ES-I3 (cell line): Measurements from ENCODE around the gene C16orf54.
"Not testable (repeated sequence)": the region's sequence is repeated elsewhere in the genome, so short reads cannot be mapped to it uniquely, and the experiment has no call there.

Experiments
- H3K36me3 ChIP-seq: 2 replicates; pipeline ENCODE4 v1.6.1; 2013; ENCODE audit warnings: mild to moderate bottlenecking, low read length, control low read depth, moderate library complexity; ENCODE audit not compliant: insufficient read depth
- H3K4me1 ChIP-seq: 2 replicates; pipeline ENCODE4 v1.6.1; 2013; ENCODE audit warnings: mild to moderate bottlenecking, control low read depth, low read length; ENCODE audit not compliant: insufficient read depth
- H3K9ac ChIP-seq: 2 replicates; pipeline ENCODE4 v1.6.1; 2013; ENCODE audit warnings: low read depth, mild to moderate bottlenecking, low read length, moderate library complexity
- H3K9me3 ChIP-seq: 2 replicates; pipeline ENCODE4 v1.6.1; 2013; ENCODE audit warnings: mild to moderate bottlenecking, low read length, moderate library complexity; ENCODE audit not compliant: control insufficient read depth, insufficient read depth

Gene C16orf54

DNA sequence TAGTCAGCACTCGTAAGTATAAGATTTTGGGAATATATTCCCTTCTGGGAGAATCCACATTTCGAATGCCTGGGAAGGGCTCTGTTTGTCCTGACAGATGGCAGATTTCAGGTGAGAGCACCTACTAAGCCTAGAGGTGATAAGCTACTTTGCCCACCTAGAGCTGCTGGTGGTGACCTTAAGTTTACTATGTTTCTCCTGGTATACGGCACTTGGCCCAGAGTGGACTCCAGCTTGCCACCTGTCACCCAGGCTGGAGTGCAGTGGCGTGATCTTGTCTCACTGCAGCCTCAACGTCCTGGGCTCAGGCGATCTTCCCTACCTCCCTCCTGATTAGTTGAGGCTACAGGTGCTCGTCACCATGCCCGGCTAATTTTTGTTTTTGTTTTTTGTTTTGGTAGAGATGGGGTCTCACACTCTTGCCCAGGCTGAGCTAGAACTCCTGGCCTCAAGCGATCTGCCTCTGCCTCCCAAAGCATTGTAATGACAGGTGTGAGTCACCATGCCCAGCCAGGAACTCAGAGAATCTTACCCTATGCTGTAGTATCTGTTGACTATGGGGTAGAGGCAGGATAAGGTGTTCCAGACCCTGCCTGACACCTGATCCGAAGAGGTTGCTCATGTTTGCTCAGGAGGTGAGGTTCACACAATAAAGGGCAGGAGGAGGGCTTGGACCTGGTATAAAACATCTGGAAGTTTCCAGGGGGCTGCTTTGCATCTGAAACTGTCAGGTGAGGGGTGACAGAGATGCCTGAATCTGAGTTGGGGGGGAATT is 32.0 kb upstream of the C16orf54 start, which contains the start of gene ZG16:
TSS of gene ZG16 (plus strand) at position 681 of the 775 bp plus-strand sequence. CDS start 1,011 bp downstream, outside the sequence.
- Histone ChIP-seq H3K9me3 (no peaks in the 10 kb centered on the region), H3K9ac (no peak within 1 kb of the TSS), H3K4me1 (peaks cover 5% of the 10 kb centered on the region; the same call in 1 of the 2 replicates), H3K36me3 (no peaks in the 10 kb centered on the region)

DNA sequence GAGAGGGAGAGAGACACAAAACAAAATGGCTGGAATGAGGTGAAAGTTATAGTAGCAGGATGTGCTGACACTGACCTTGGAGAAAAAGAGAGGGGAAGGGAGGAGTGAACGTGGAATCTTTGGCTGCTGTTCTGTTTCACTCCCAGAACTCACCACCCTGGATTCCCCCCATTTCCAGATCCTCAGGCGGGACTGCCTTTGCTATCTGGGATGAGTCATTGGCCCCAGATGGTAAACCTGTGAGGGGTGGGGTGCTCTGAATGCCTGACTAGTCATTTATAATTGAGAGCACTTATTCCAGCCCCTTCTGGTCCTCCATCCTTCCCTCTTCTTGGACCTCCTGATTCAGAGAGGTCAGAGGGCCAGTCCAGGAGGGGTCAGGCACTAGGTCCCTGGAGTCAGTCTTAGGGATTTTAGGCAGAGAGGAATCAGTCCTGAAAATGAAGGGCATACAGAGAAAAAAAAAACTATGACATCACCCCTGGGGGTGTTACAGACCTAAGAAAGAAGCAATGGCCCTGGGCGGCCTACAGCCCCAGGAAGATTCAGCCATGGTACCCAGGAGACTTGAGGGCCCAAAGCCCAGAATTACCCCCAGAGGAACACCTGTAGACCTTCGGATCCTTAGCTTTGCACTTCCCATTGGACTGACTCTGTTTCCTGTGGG is 30.1 kb upstream of the C16orf54 start:
- Histone ChIP-seq H3K9me3 (no peaks in the 10 kb centered on the region), H3K36me3 (no peaks in the 10 kb centered on the region), H3K9ac (no peak overlapping the region), H3K4me1 (peaks cover 5% of the 10 kb centered on the region; the same call in 1 of the 2 replicates)

DNA sequence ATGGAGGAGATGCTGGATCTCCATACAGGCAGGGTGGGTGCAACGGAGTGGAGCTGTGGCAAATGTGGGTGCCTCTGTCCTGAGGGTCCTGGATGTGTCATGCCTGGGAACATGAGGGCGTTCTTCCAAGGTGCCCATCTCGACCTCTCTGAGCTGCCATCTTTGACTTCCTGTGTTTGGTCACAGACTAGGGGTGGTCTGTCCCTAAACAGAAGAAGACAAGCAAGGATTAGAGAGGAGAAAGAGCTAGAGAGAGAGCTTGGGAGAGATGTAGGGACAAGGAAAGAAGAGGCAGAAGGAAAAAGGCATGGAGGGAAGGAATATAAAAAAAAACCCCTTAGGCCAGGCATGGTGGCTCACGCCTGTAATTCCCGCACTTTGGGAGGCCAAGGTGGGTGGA is 28.9 kb upstream of the C16orf54 start:
- Histone ChIP-seq H3K9ac (no peak overlapping the region), H3K36me3 (no peaks in the 10 kb centered on the region), H3K4me1 (peaks cover 5% of the 10 kb centered on the region; the same call in 1 of the 2 replicates), H3K9me3 (no peaks in the 10 kb centered on the region)

DNA sequence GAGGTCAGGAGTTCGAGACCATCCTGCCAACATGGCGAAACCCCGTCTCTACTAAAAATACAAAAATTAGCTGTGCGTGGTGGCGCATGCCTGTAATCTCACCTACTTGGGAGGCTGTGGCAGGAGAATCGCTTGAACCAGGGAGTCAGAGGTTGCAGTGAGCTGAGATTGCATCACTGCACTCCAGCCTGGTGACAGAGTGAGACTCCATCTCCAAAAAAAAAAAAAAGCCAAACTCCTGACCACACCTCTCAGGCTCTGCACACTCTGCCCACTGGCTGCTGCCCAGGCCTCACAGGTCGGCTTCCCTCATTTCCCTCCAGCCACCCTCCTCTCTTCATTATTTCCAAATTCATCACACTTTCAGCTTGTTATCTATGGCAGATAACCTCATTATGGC is 26.5 kb upstream of the C16orf54 start:
- not testable (repeated sequence) for H3K4me1 ChIP-seq, H3K36me3 ChIP-seq, H3K9ac ChIP-seq, H3K9me3 ChIP-seq

DNA sequence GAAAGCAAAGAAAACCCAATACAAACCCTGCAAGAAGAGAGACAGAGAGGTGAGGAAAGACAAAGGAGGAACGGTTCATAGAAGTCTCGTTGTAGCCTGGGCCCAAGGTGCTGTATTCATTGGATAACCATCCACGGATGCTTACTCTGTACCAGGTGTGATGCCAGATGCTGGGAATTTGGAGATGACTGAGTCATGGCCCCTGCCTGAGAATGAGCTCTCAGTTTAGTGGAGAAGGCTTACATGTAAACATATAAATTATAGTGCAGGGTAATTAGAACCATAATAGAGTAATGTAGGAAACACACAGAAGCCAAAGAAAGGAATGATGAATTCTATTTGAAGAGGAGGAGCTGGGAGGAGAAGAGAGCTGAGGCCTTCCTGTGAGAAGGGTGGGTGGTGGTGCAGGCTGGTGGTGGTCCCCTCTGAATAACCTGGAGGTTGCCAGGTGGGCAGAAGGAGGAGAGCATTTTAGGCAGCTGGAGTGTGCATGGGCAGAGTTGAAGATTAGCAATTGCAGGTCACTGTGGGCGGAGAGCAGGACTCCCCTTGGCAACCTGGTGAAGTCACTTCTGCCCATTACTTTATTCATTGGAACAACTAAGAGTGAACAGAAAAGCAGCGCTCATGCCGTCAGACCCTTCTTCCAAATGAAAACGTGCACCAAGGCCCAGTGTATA is 24.6 kb upstream of the C16orf54 start:
- Histone ChIP-seq H3K36me3 (no peaks in the 10 kb centered on the region), H3K4me1 (no peaks in the 10 kb centered on the region), H3K9me3 (no peaks in the 10 kb centered on the region), H3K9ac (no peak overlapping the region)

DNA sequence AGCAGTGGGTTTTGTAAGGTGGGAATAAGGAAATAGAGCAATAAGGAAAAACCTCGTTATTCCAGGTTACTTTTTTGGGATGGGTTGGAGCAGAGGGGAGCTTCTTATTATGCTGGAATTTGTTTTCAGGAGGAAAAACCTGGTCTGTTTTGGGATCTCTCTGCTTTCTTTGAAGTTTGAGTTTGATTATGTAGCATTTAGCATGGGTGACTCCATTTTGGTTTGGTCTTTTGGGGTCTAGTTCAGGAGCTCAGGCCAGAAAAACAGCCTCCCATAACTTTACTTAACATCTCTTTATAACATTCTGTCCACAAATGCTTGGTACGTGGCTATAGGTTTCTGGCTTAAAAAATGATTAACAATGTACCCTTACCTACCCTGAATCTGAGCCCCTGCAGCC is 23.7 kb upstream of the C16orf54 start:
- H3K9ac ChIP-seq, result no peak overlapping the region
- H3K36me3 ChIP-seq, result no peaks in the 10 kb centered on the region
- H3K4me1 ChIP-seq, result no peaks in the 10 kb centered on the region
- no peaks in the 10 kb centered on the region for H3K9me3 ChIP-seq

DNA sequence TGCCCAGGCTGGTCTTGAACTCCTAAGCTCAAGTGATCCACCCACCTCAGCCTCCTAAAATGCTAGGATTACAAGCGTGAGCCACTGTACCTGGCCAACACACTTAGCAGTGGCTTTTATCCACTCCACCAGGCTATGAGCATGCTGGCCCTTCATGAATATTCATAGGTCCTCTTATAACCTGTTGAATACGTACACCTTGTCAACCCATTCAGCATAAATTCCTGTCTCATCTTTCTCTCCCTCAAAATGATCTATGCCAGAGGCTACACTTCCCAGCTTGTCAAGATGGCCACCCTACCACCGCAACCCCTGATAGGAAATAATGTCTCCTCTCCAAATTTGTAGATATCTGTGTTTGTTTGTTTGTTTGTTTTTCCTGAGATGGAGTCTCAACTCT is 21.3 kb upstream of the C16orf54 start:
- Histone ChIP-seq H3K9ac (no peak overlapping the region), H3K9me3 (no peaks in the 10 kb centered on the region), H3K36me3 (no peaks in the 10 kb centered on the region), H3K4me1 (no peaks in the 10 kb centered on the region)

DNA sequence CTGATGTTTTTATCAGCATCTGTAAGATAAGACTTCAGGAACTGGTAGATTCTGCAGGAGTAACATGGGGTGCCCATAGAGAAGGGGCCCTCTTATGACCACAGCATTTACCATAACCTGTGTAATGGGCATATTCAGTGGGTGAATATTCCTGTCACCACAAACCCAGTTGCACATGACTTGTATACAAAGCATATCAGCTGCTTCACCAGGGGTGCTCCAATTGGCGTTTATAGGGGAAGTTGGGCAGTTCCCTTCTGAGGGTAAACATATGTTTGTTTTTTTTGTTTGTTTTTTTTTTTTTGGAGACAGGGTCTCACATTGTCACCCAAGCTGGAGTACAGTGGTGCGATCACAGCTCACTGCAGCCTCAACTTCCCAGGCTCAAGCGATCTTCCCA is 20.8 kb upstream of the C16orf54 start:
- no peak overlapping the region for H3K9ac ChIP-seq
- H3K9me3 ChIP-seq, result no peaks in the 10 kb centered on the region
- no peaks in the 10 kb centered on the region for H3K4me1 ChIP-seq
- H3K36me3 ChIP-seq, result no peaks in the 10 kb centered on the region

DNA sequence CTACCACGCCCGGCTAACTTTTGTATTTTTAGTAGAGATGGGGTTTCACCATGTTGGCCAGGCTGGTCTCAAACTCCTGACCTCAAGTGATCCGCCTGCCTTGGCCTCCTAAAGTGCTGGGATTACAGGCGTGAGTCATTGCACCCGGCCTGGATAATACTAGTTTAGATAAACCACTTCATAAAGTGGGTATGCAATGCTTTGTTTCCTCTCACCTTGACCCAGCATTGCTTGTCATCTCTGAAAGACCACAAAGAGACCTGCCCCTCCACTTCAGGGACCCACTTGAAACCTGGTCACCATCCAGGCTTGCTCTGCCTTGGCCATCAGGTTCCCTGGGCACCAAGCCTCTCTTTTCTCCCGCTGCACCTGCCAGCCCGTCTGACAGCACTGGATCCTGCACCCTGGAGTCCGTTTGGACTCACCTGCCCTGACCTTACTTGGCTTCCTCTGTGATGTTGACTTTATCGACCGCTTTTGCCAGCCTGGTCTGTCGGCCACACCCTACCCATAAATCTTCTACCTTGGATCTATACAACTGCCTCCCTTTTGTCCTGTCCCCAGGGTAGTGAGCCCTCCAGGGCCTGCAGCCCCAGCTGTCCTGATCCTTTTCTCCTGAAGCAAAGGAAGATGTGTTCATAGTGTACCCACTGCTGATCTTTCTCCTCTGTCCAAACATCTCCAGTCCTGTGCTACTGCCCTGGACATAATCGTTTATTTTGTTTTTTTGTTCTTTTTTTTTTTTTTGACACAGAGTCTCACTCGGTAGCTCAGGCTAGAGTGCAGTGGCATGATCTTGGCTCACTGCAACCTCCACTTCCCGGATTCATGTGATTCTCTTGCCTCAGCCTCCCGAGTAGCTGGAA is 19.6 kb upstream of the C16orf54 start:
- Histone ChIP-seq H3K9me3 (no peaks in the 10 kb centered on the region), H3K9ac (no peak overlapping the region), H3K4me1 (no peaks in the 10 kb centered on the region), H3K36me3 (no peaks in the 10 kb centered on the region)

DNA sequence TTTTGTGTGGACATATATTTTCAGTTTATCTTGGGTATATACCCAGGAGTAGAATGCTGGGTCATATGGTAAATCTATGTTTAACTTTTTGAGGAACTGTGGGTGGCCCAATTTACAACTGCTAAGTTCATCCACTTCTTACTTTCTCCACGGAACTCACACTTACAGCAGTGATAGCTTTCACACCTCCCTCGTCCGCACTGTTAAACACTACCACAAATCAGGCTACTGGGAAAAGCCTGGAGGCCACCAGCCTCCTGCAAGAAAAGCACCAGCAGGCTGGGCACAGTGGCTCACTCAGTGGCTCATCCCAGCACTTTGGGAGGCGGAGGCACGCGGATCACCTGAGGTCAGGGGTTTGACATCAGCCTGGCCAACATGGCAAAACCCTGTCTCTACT is 17.5 kb upstream of the C16orf54 start:
- Histone ChIP-seq H3K4me1 (no peaks in the 10 kb centered on the region), H3K9me3 (no peaks in the 10 kb centered on the region), H3K36me3 (no peaks in the 10 kb centered on the region), H3K9ac (no peak overlapping the region)

DNA sequence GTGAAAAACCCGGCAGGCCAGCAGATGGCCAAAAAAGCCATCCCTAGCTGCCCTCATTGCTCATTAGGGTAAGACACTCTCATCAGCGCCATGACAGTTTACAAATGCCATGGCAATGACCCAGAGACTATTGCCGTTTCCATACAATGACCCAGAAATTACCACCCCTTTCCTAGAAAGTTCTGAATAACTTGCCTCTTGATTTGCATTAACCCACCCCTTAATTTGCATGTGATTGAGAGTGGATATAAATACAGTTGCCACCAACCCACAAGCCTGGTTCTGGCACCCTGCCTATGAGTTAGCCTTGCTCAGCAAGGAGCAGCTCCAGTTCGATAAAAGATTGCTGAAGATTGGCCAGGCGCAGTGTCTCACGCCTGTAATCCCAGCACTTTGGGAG is 16.1 kb upstream of the C16orf54 start:
- H3K36me3 ChIP-seq, result no peaks in the 10 kb centered on the region
- H3K9me3 ChIP-seq, result no peaks in the 10 kb centered on the region
- H3K4me1 ChIP-seq, result no peaks in the 10 kb centered on the region
- no peak overlapping the region for H3K9ac ChIP-seq

DNA sequence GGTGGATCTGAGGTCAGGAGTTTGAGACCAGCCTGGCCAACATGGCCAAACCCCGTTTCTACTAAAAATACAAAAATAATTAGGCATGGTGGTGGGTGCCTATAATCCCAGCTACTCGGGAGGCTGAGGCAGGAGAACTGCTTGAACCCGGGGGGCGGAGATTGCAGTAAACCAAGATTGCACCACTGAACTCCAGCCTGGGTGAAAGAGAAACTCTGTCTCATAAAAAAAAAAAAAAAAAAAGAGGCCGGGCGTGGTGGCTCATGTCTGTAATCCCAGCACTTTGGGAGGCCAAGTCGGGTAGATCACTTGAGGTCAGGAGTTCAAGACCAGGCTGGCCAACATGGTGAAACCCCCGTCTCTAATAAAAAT is 15.5 kb upstream of the C16orf54 start:
- H3K36me3 ChIP-seq, H3K4me1 ChIP-seq, H3K9me3 ChIP-seq, H3K9ac ChIP-seq: not testable (repeated sequence)

DNA sequence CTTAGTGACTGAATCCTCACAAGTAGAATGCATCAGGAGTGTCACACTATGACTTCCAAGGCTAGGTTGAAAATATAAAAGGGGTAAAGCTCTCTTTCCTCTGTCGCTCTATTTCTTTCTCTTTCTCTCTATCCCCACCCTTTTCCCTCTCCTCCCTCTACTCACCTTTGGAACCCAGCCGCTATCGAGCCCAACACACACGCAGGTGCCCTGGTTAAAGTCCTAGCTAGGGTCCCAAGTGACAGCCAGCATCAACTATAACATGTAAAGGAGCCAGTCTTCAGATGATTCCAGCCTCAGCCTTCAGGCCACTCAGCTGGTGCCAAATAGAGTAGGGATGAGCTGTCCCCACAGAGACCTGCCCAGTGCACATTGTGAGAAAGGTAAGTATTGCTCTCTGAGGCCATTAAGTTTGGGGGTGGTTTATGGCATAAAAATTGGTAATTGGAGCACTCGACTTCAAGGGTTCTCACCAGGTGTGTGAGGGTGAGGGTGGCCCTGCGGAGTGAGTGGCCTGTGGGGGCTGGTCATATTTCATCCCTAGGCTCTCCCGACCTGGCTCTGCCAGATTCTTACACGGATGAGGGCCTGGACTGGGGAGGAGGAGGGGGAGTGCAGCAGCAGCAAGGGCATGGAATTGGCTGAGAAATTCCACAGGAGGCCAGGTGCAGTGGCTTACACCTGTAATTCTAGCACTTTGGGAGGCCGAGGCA is 14.9 kb upstream of the C16orf54 start:
- H3K4me1 ChIP-seq, result no peaks in the 10 kb centered on the region
- no peaks in the 10 kb centered on the region for H3K9me3 ChIP-seq
- H3K9ac ChIP-seq, result no peak overlapping the region
- H3K36me3 ChIP-seq, result no peaks in the 10 kb centered on the region
